ENCODE data around the gene VAMP1. TPM values are rescaled to one million over a fixed set of nuclear protein-coding genes. Genes with fewer than 3 reads are reported as not detected.

VAMP1 gene
- total and polyA plus RNA-seq, 2 of the 13 experiments (the other 11 are each of a cell fraction or from before 2014, with no cell fraction given) = 2.5 to 7.4 TPM

DNA sequence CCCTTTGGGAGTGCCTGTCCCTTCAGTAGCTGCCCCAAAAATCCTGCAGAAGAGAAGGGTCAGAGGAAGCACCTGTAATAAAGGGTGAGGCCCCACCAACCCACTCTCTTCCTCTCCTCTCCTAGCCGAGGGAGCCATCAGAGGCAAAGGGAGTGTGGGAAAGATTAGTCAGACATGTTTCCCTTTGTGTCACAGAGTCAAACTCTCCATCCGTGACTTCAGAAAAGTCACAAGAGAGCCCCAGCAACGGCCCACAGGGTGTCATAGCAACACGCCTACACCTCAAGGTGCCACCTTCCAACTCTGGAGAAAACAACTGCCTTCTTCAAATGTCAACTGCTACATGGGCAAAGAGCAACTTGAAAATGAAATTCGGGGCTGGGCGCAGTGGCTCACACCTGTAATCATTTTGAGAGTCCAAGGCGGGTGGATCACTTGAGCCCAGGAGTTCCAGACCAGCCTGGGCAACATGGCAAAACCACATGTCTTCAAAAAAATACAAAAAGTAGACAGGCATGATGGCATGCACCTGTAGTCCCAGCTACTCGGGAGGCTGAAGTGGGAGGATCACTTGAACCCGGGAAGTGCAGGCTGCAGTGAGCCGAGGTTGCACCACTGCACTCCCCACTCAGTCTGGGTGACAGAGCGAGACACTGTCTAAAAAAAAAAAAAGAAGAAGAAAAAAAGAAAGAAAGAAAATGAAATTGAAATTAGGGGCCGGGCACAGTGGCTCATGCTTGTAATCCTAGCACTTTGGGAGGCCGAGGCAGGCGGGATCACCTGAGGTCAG lies 43.4 kb downstream of the VAMP1 start:
- BruUV-seq (replicated peaks) = no TSS peak
- TF ChIP-seq ZBTB46 (CRISPR knock-in tag; IDR thresholded peaks at IDR 0.05; ENCODE audit: borderline replicate concordance) (no peak), ZSCAN21 (CRISPR knock-in tag; IDR thresholded peaks at IDR 0.05; ENCODE audit: borderline replicate concordance) (no peak), ZNF598 (CRISPR knock-in tag; IDR thresholded peaks at IDR 0.05; ENCODE audit: borderline replicate concordance) (no peak), TGIF2 (CRISPR knock-in tag; IDR thresholded peaks at IDR 0.05) (no peak), STAT6 (CRISPR knock-in tag; IDR thresholded peaks at IDR 0.05; ENCODE audit: borderline replicate concordance) (no peak), STAG1 (CRISPR knock-in tag; IDR thresholded peaks at IDR 0.05) (no peak), MTF1 (CRISPR knock-in tag; IDR thresholded peaks at IDR 0.05) (no peak)
- TF ChIP-seq, protein P1, sequence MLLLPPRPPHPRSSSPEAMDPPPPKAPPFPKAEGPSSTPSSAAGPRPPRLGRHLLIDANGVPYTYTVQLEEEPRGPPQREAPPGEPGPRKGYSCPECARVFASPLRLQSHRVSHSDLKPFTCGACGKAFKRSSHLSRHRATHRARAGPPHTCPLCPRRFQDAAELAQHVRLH (CRISPR knock-in tag; IDR thresholded peaks at IDR 0.05; ENCODE audit: borderline replicate concordance, low read depth) = no peak
- TF ChIP-seq, protein P2, sequence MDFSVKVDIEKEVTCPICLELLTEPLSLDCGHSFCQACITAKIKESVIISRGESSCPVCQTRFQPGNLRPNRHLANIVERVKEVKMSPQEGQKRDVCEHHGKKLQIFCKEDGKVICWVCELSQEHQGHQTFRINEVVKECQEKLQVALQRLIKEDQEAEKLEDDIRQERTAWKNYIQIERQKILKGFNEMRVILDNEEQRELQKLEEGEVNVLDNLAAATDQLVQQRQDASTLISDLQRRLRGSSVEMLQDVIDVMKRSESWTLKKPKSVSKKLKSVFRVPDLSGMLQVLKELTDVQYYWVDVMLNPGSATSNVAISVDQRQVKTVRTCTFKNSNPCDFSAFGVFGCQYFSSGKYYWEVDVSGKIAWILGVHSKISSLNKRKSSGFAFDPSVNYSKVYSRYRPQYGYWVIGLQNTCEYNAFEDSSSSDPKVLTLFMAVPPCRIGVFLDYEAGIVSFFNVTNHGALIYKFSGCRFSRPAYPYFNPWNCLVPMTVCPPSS (IDR thresholded peaks at IDR 0.05) = no peak
- in situ Hi-C loops (cut with HindIII; ENCODE audit: extremely low pct_ligation_motif_present, low pct_unique_long_range_greater_than_20kb) (loop anchor here (10.0 kb wide), 1 partner anchor 108 kb away; the partner anchor contains the start of gene GAPDH), intact Hi-C loops (cut with micrococcal nuclease; ENCODE audit: unreplicated experiment) (no loop called here)
- Histone ChIP-seq H3K79me2 (ENCODE audit: insufficient read depth, low read length) (no peaks in the 10 kb centered on the region), H2AFZ (ENCODE audit: low read length) (no peak overlapping the region), H3K9me3 (ENCODE audit: low read length) (no peaks in the 10 kb centered on the region), H3K27me3 (ENCODE audit: control insufficient read depth in 1 of 2, insufficient read depth in 2 of 2, low read length in 2 of 2) (peaks cover 2 to 12% of the 10 kb centered on the region in 2 experiments; a peak in 2 of 5 replicates), H3K9ac (ENCODE audit: insufficient read depth, low read depth, low read length) (no peak overlapping the region), H3K4me3 (replicated peaks in 1 of 3; ENCODE audit: insufficient read depth in 1 of 3, low read depth in 2 of 3, low read length in 3 of 3) (no peak overlapping the region), H3K4me1 (ENCODE audit: insufficient read depth, low read length) (peaks cover 58% of the 10 kb centered on the region), H3K36me3 (replicated peaks in 1 of 2; ENCODE audit: control insufficient read depth in 1 of 2, insufficient read depth in 2 of 2, low read length in 2 of 2) (no peaks in the 10 kb centered on the region), H3K27ac (ENCODE audit: extremely low read length, insufficient read depth, low read length) (no peak overlapping the region), H4K20me1 (ENCODE audit: insufficient read depth, low read length) (no peaks in the 10 kb centered on the region), H3K4me2 (ENCODE audit: low read depth, low read length) (no peak overlapping the region)
- ChIA-PET POLR2A (interaction anchor here (4.2 kb wide), 1 partner anchor 44 kb away, joined by 20 read pairs; the partner anchor contains the start of gene VAMP1), CTCF (ENCODE audit: low intra/inter-chr PET ratio, low total read pairs) (no interaction called here)
- WGBS (ENCODE audit: low lambda C conversion rate) = 54% methylated on average over 14 of the region's 14 CpGs
- DNase-seq (ENCODE audit: low spot score) (no peak), ATAC-seq (no peak), FAIRE-seq (no peak)
